ENCODE results near the gene EFCAB6.

DNA sequence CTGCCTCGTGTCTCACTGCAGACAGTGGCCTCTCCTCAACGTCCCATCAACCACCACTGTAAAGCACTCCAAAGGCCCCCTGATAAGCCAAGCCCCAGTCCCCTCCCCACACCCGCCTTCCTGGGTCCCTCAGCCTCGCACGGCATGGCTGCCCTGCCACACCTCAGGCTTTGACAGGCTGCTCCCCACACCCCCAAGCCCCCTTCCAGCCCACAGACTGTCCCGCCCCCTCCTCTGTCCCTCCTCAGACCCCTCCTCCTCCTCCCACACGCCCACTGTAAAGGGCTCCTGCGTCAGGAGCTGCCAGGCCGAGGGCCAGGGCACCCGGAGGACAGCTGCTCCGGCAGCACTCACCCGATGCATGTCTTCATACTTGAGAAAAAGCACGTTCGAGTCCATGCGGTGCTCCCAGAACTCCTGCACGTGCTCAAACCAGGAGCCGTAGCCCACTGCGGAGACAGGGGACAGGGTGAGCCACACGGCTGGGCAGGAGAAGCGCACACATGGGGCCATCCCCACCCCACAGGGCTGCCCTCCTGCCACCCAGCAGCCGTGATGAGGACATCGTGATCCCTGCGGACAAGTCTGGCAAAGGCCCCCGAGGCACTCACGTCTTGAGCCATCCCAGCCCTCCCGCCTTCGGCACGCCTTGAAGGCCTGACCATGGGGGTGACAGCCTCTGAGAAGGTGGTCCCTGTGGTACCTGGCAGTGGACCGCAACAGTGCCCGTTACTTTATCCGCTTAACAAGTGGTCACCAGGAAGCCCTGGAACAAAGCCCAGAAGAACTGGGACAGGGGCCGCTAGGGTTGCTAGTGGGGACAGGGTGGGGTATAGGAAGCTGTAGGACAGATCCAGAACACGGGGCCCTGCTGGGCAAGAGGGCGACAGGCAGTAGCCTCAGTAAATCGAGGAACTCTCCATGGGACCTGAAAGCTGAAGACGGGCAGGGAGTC is 21.5 kb upstream of the EFCAB6 start:
- TF ChIP-seq, protein P1, sequence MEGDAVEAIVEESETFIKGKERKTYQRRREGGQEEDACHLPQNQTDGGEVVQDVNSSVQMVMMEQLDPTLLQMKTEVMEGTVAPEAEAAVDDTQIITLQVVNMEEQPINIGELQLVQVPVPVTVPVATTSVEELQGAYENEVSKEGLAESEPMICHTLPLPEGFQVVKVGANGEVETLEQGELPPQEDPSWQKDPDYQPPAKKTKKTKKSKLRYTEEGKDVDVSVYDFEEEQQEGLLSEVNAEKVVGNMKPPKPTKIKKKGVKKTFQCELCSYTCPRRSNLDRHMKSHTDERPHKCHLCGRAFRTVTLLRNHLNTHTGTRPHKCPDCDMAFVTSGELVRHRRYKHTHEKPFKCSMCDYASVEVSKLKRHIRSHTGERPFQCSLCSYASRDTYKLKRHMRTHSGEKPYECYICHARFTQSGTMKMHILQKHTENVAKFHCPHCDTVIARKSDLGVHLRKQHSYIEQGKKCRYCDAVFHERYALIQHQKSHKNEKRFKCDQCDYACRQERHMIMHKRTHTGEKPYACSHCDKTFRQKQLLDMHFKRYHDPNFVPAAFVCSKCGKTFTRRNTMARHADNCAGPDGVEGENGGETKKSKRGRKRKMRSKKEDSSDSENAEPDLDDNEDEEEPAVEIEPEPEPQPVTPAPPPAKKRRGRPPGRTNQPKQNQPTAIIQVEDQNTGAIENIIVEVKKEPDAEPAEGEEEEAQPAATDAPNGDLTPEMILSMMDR (IDR thresholded peaks at IDR 0.05): no peak
- TF ChIP-seq POLR2AphosphoS5 (IDR thresholded peaks at IDR 0.05) (no peak), POLR2A (IDR thresholded peaks at IDR 0.05) (no peak)
